Measurements from ENCODE around the gene DDOST. TPM values are rescaled to one million over a fixed set of nuclear protein-coding genes. Genes with fewer than 3 reads are reported as not detected.

Gene DDOST
- total and polyA plus RNA-seq, 2 donors, result 93.0 to 121 TPM

- H3K27ac ChIP-seq (ENCODE audit: low read depth in 1 of 2, low read length in 1 of 2), result no peak overlapping the region
Observed at GRCh38 chr1:20697563-20697962, 36.4 kb upstream of the DDOST start.

GRCh38 chr1:20696397-20697333 lies 35.5 kb upstream of the DDOST start:
- peak overlapping the region; percentile 9 to 26 for H3K27ac ChIP-seq (ENCODE audit: low read depth in 1 of 2, low read length in 1 of 2)
- H3K4me3 ChIP-seq (ENCODE audit: low read length in 2 of 2), result peak overlapping the region; percentile 52 to 55

More at GRCh38 chr1:20697563-20697962, 36.4 kb upstream of the DDOST start:
- no peaks in the 10 kb centered on the region for H3K36me3 ChIP-seq (ENCODE audit: control insufficient read depth in 2 of 2, insufficient read depth in 2 of 2, low read length in 1 of 2)
- H3K27me3 ChIP-seq (ENCODE audit: control insufficient read depth in 2 of 2, insufficient read depth in 1 of 2, low read length in 1 of 2), result no peaks in the 10 kb centered on the region
- WGBS, result 93% methylated on average over 12 of the region's 12 CpGs
- peaks cover 0 to 11% of the 10 kb centered on the region in 2 donors for H3K4me1 ChIP-seq (ENCODE audit: control insufficient read depth in 2 of 2, insufficient read depth in 2 of 2, low read length in 2 of 2)
- no peak overlapping the region for H3K4me3 ChIP-seq (ENCODE audit: low read length in 2 of 2)
- no peaks in the 10 kb centered on the region for H3K9me3 ChIP-seq (ENCODE audit: control insufficient read depth in 2 of 2, insufficient read depth in 1 of 2, low read length in 1 of 2)
- no peak for DNase-seq (ENCODE audit: low read depth in 6 of 9, low spot score in 9 of 9)

GRCh38 chr1:20695515-20695914 lies 34.3 kb upstream of the DDOST start:
- peaks cover 0 to 11% of the 10 kb centered on the region in 2 donors for H3K4me1 ChIP-seq (ENCODE audit: control insufficient read depth in 2 of 2, insufficient read depth in 2 of 2, low read length in 2 of 2)
- no peaks in the 10 kb centered on the region for H3K9me3 ChIP-seq (ENCODE audit: control insufficient read depth in 2 of 2, insufficient read depth in 1 of 2, low read length in 1 of 2)
- H3K36me3 ChIP-seq (ENCODE audit: control insufficient read depth in 2 of 2, insufficient read depth in 2 of 2, low read length in 1 of 2), result no peaks in the 10 kb centered on the region
- no peak for DNase-seq (ENCODE audit: low read depth in 6 of 9, low spot score in 9 of 9)
- H3K27ac ChIP-seq (ENCODE audit: low read depth in 1 of 2, low read length in 1 of 2), result no peak overlapping the region
- no peak overlapping the region for H3K4me3 ChIP-seq (ENCODE audit: low read length in 2 of 2)
- 91% methylated on average over 10 of the region's 10 CpGs for WGBS
- H3K27me3 ChIP-seq (ENCODE audit: control insufficient read depth in 2 of 2, insufficient read depth in 1 of 2, low read length in 1 of 2), result no peaks in the 10 kb centered on the region

More at GRCh38 chr1:20696397-20697333, 35.5 kb upstream of the DDOST start:
- Histone ChIP-seq H3K4me1 (ENCODE audit: control insufficient read depth in 2 of 2, insufficient read depth in 2 of 2, low read length in 2 of 2) (peaks cover 0 to 11% of the 10 kb centered on the region in 2 donors), H3K27me3 (ENCODE audit: control insufficient read depth in 2 of 2, insufficient read depth in 1 of 2, low read length in 1 of 2) (no peaks in the 10 kb centered on the region), H3K36me3 (ENCODE audit: control insufficient read depth in 2 of 2, insufficient read depth in 2 of 2, low read length in 1 of 2) (no peaks in the 10 kb centered on the region), H3K9me3 (ENCODE audit: control insufficient read depth in 2 of 2, insufficient read depth in 1 of 2, low read length in 1 of 2) (no peaks in the 10 kb centered on the region)
- 6% methylated on average over 46 of the region's 46 CpGs for WGBS
- DNase-seq (ENCODE audit: low read depth in 6 of 9, low spot score in 9 of 9), result peak; percentile 27 to 75 (median 47)

- DNase-seq (ENCODE audit: low read depth in 6 of 9, low spot score in 9 of 9), result no peak
- no peaks in the 10 kb centered on the region for H3K27me3 ChIP-seq (ENCODE audit: control insufficient read depth in 2 of 2, insufficient read depth in 1 of 2, low read length in 1 of 2)
- WGBS, result 89% methylated on average over 2 of the region's 2 CpGs
- no peaks in the 10 kb centered on the region for H3K36me3 ChIP-seq (ENCODE audit: control insufficient read depth in 2 of 2, insufficient read depth in 2 of 2, low read length in 1 of 2)
- no peaks in the 10 kb centered on the region for H3K9me3 ChIP-seq (ENCODE audit: control insufficient read depth in 2 of 2, insufficient read depth in 1 of 2, low read length in 1 of 2)
- no peak overlapping the region for H3K27ac ChIP-seq (ENCODE audit: low read depth in 1 of 2, low read length in 1 of 2)
- H3K4me3 ChIP-seq (ENCODE audit: low read length in 2 of 2), result no peak overlapping the region
- H3K4me1 ChIP-seq (ENCODE audit: control insufficient read depth in 2 of 2, insufficient read depth in 2 of 2, low read length in 2 of 2), result peaks cover 0 to 11% of the 10 kb centered on the region in 2 donors
Observed at GRCh38 chr1:20693623-20694022, 32.5 kb upstream of the DDOST start.

- no peaks in the 10 kb centered on the region for H3K27me3 ChIP-seq (ENCODE audit: control insufficient read depth in 2 of 2, insufficient read depth in 1 of 2, low read length in 1 of 2)
- no peak for DNase-seq (ENCODE audit: low read depth in 6 of 9, low spot score in 9 of 9)
- 91% methylated on average over 1 of the region's 1 CpG for WGBS
- no peaks in the 10 kb centered on the region for H3K9me3 ChIP-seq (ENCODE audit: control insufficient read depth in 2 of 2, insufficient read depth in 1 of 2, low read length in 1 of 2)
- no peaks in the 10 kb centered on the region for H3K36me3 ChIP-seq (ENCODE audit: control insufficient read depth in 2 of 2, insufficient read depth in 2 of 2, low read length in 1 of 2)
- H3K27ac ChIP-seq (ENCODE audit: low read depth in 1 of 2, low read length in 1 of 2), result no peak overlapping the region
- no peak overlapping the region for H3K4me3 ChIP-seq (ENCODE audit: low read length in 2 of 2)
- H3K4me1 ChIP-seq (ENCODE audit: control insufficient read depth in 2 of 2, insufficient read depth in 2 of 2, low read length in 2 of 2), result peaks cover 0 to 8% of the 10 kb centered on the region in 2 donors
Observed at GRCh38 chr1:20691872-20692271, 30.7 kb upstream of the DDOST start.

GRCh38 chr1:20689645-20690056 lies 28.5 kb upstream of the DDOST start:
- no peaks in the 10 kb centered on the region for H3K9me3 ChIP-seq (ENCODE audit: control insufficient read depth in 2 of 2, insufficient read depth in 1 of 2, low read length in 1 of 2)
- 97% methylated on average over 3 of the region's 3 CpGs for WGBS
- no peaks in the 10 kb centered on the region for H3K27me3 ChIP-seq (ENCODE audit: control insufficient read depth in 2 of 2, insufficient read depth in 1 of 2, low read length in 1 of 2)
- H3K27ac ChIP-seq (ENCODE audit: low read depth in 1 of 2, low read length in 1 of 2), result no peak overlapping the region
- H3K36me3 ChIP-seq (ENCODE audit: control insufficient read depth in 2 of 2, insufficient read depth in 2 of 2, low read length in 1 of 2), result no peaks in the 10 kb centered on the region
- H3K4me1 ChIP-seq (ENCODE audit: control insufficient read depth in 2 of 2, insufficient read depth in 2 of 2, low read length in 2 of 2), result no peaks in the 10 kb centered on the region
- H3K4me3 ChIP-seq (ENCODE audit: low read length in 2 of 2), result no peak overlapping the region
- no peak for DNase-seq (ENCODE audit: low read depth in 6 of 9, low spot score in 9 of 9)

GRCh38 chr1:20686883-20687725 lies 25.9 kb upstream of the DDOST start:
- Histone ChIP-seq H3K4me1 (ENCODE audit: control insufficient read depth in 2 of 2, insufficient read depth in 2 of 2, low read length in 2 of 2) (peaks cover 0 to 8% of the 10 kb centered on the region in 2 donors), H3K27me3 (ENCODE audit: control insufficient read depth in 2 of 2, insufficient read depth in 1 of 2, low read length in 1 of 2) (no peaks in the 10 kb centered on the region), H3K36me3 (ENCODE audit: control insufficient read depth in 2 of 2, insufficient read depth in 2 of 2, low read length in 1 of 2) (no peaks in the 10 kb centered on the region), H3K4me3 (ENCODE audit: low read length in 2 of 2) (no peak overlapping the region), H3K9me3 (ENCODE audit: control insufficient read depth in 2 of 2, insufficient read depth in 1 of 2, low read length in 1 of 2) (no peaks in the 10 kb centered on the region), H3K27ac (ENCODE audit: low read depth in 1 of 2, low read length in 1 of 2) (no peak overlapping the region)
- 94% methylated on average over 26 of the region's 26 CpGs for WGBS
- no peak for DNase-seq (ENCODE audit: low read depth in 6 of 9, low spot score in 9 of 9)

- H3K4me3 ChIP-seq (ENCODE audit: low read length in 2 of 2), result no peak overlapping the region
- H3K9me3 ChIP-seq (ENCODE audit: control insufficient read depth in 2 of 2, insufficient read depth in 1 of 2, low read length in 1 of 2), result no peaks in the 10 kb centered on the region
- H3K27ac ChIP-seq (ENCODE audit: low read depth in 1 of 2, low read length in 1 of 2), result peak overlapping the region in 1 of 2 donors; percentile 26
- no peaks in the 10 kb centered on the region for H3K36me3 ChIP-seq (ENCODE audit: control insufficient read depth in 2 of 2, insufficient read depth in 2 of 2, low read length in 1 of 2)
- no peaks in the 10 kb centered on the region for H3K27me3 ChIP-seq (ENCODE audit: control insufficient read depth in 2 of 2, insufficient read depth in 1 of 2, low read length in 1 of 2)
- peaks cover 0 to 8% of the 10 kb centered on the region in 2 donors for H3K4me1 ChIP-seq (ENCODE audit: control insufficient read depth in 2 of 2, insufficient read depth in 2 of 2, low read length in 2 of 2)
- DNase-seq (ENCODE audit: low read depth in 6 of 9, low spot score in 9 of 9), result no peak
- 95% methylated on average over 12 of the region's 12 CpGs for WGBS
Observed at GRCh38 chr1:20685741-20686140, 24.6 kb upstream of the DDOST start.

Data from thymus (tissue), 11 donors.